BJ (cell line): ENCODE results near the gene UBAC2. TPM values are rescaled to one million over a fixed set of nuclear protein-coding genes. Genes with fewer than 3 reads are reported as not detected.

Source experiments
- CTCF ChIA-PET: fragments of 350-600 bp; formaldehyde crosslinking; extraction: SDS; loops from one replicate; lab custom pipeline; 2021; ENCODE audit warnings: antibody characterized with exemption, inconsistent platforms; lab: Yijun Ruan, JAX
- POLR2A ChIA-PET: fragments of 300-600 bp; sonication (Branson Sonifier 250); formaldehyde crosslinking; extraction: SDS; loops from one replicate; lab custom pipeline; 2021; ENCODE audit warnings: antibody characterized with exemption; lab: Charles Lee
- DNase-seq: peaks from one replicate; pipeline ENCODE4 v3.0.0-alpha.2; 2011; ENCODE audit warnings: low read depth
- H3K27me3 ChIP-seq: 2 replicates; pipeline ENCODE4 v1.6.0; 2011; ENCODE audit warnings: low read length; ENCODE audit not compliant: control insufficient read depth, insufficient read depth
- H3K36me3 ChIP-seq: 2 replicates; pipeline ENCODE4 v1.5.1; 2011; ENCODE audit warnings: low read length; ENCODE audit not compliant: control insufficient read depth, insufficient read depth
- H3K4me3 ChIP-seq: 2 replicates; pipeline ENCODE4 v1.5.1; 2011; ENCODE audit warnings: low read depth, mild to moderate bottlenecking, control low read depth, low read length
- polyA plus RNA-seq: library from polyadenylated mRNA; depleted of rRNA; stranded (reverse); fragments of >200 nt; gene quantifications from 2 replicates; pipeline ENCODE4 v1.2.3, GENCODE V29; 2011
- TF ChIP-seq, protein P1 (sequence below): IDR thresholded peaks from 2 replicates; pipeline ENCODE4 v1.5.1; 2011; ENCODE audit warnings: low read depth, mild to moderate bottlenecking, control low read depth, inconsistent platforms, low read length, moderate library complexity; ENCODE audit not compliant: insufficient read depth

The UBAC2 gene
- polyA plus RNA-seq, 1 experiment = 84.7 TPM

DNA sequence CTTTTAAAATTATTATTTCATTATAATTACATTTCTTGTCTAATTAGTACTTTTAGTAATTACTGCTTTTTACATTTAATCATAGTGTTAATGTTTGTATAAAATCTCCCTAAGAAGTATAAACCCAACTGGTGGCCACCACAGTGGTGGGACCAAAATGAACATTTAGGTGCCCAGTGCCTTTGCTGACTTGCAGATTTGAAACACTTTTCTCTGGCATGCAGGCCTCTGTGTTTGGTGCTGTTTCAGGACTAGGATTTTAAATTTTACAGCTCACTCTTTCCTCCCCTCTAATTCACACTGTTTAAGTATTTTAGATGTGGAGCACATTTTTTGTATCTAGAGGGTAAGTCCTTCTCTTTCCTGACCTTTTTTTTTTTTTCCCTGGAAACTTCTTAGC lies 17.5 kb downstream of the UBAC2 start:
- no peak for DNase-seq
- TF ChIP-seq, protein P1, sequence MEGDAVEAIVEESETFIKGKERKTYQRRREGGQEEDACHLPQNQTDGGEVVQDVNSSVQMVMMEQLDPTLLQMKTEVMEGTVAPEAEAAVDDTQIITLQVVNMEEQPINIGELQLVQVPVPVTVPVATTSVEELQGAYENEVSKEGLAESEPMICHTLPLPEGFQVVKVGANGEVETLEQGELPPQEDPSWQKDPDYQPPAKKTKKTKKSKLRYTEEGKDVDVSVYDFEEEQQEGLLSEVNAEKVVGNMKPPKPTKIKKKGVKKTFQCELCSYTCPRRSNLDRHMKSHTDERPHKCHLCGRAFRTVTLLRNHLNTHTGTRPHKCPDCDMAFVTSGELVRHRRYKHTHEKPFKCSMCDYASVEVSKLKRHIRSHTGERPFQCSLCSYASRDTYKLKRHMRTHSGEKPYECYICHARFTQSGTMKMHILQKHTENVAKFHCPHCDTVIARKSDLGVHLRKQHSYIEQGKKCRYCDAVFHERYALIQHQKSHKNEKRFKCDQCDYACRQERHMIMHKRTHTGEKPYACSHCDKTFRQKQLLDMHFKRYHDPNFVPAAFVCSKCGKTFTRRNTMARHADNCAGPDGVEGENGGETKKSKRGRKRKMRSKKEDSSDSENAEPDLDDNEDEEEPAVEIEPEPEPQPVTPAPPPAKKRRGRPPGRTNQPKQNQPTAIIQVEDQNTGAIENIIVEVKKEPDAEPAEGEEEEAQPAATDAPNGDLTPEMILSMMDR = no peak
- POLR2A ChIA-PET = no interaction called here
- Histone ChIP-seq H3K27me3 (no peaks in the 10 kb centered on the region), H3K36me3 (no peaks in the 10 kb centered on the region), H3K4me3 (no peak overlapping the region)
- CTCF ChIA-PET = interaction anchor here (0.6 kb wide), 1 partner anchor 69 kb away, joined by 3 read pairs; no protein-coding TSS in a partner anchor

DNA sequence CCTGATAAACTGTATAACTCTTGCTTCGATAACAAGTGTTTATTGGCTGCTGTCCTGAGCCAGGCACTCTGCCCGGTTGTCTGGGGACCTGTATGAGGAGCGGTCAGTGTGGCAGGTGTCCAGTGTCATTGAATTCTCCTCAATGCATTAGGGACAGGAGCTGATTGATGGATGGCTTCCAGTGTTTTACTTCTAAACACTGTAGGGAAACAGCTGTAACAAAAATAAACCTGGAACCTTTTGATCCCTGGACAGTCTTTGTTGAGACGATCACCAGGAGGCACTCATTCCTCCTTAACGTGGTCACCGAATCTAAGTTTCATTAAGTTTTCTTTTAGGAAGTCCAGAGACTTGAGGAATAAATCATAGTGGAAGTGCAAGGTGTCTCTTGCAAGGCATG lies 17.9 kb downstream of the UBAC2 start:
- no peaks in the 10 kb centered on the region for H3K27me3 ChIP-seq
- no peaks in the 10 kb centered on the region for H3K36me3 ChIP-seq
- CTCF ChIA-PET = interaction anchor here (0.6 kb wide), 1 partner anchor 68 kb away, joined by 3 read pairs; no protein-coding TSS in a partner anchor
- DNase-seq = no peak
- no peak overlapping the region for H3K4me3 ChIP-seq
- POLR2A ChIA-PET = no interaction called here
- TF ChIP-seq, protein P1 = no peak

DNA sequence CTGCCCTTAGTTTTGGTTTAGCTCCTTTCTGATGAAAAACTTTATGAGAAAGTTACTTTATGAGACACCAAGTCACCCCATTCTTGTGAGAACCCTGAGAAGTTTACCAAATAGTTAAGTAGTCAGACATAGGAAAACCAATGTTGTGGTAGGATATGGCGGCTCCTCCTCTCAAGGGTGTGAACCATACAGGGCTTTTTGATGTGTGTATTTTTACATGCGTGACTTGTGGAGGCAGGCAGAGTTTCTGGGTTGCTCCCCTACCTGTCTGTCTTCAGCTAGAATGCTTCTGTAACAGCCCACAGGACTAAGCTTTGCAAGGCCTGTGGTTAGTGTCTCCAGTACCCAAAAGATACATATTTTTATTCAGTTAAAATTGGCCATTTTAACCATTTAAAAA lies 18.3 kb downstream of the UBAC2 start:
- ChIA-PET POLR2A (no interaction called here), CTCF (interaction anchor here (0.6 kb wide), 2 partner anchors 68 to 217 kb away, joined by 3 read pairs; no protein-coding TSS in a partner anchor)
- Histone ChIP-seq H3K27me3 (no peaks in the 10 kb centered on the region), H3K4me3 (no peak overlapping the region), H3K36me3 (no peaks in the 10 kb centered on the region)
- TF ChIP-seq, protein P1 = no peak
- DNase-seq = no peak

GRCh38 chr13:99220199-99220935 lies 19.7 kb downstream of the UBAC2 start:
- DNase-seq = no peak
- H3K36me3 ChIP-seq = no peaks in the 10 kb centered on the region
- H3K27me3 ChIP-seq = no peaks in the 10 kb centered on the region
- ChIA-PET POLR2A (no interaction called here), CTCF (no interaction called here)
- H3K4me3 ChIP-seq = no peak overlapping the region
- TF ChIP-seq, protein P1 = no peak

DNA sequence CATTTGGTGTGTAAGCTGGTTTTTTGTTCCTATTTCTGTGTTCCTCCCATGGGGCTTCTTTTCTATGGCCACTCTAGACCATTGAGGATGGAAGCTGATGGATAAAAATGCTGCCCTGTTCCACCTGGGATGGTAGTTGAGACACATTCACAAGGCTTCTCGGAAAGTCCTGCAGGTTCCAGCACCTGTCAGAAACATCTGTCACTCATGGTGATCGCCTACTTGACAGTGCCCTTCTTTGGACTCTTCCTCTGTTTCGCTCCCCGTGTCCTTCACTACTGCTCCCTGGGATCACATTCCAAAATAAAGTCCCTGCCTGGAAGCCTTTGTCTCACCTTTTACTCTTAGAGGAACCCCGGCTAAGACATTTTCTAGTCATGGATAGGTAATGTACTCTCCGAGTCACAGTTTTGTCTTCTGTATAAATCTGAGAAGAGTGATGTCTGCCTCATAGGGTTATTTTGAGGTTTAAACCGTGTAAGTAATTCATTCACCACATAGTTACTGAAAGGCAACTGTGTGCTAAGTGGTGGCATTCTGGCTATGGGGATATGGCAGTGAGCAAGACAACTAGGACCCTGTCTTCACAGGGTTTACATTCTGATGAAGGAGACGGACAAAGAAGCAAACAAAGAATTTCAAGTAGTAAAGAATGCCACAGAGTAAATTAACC lies 21.0 kb downstream of the UBAC2 start:
- ChIA-PET POLR2A (no interaction called here), CTCF (interaction anchor here (1.0 kb wide), 1 partner anchor 15 kb away, joined by 3 read pairs; no protein-coding TSS in a partner anchor)
- TF ChIP-seq, protein P1 = no peak
- no peak for DNase-seq
- H3K4me3 ChIP-seq = no peak overlapping the region
- H3K36me3 ChIP-seq = no peaks in the 10 kb centered on the region
- no peaks in the 10 kb centered on the region for H3K27me3 ChIP-seq
